ENCODE measurements around the gene DNAJB6. TPM values are rescaled to one million over a fixed set of nuclear protein-coding genes. Genes with fewer than 3 reads are reported as not detected.

DNAJB6 gene
- total and polyA plus RNA-seq, 12 donors = 38.4 to 195 (median 80.4) TPM

DNA sequence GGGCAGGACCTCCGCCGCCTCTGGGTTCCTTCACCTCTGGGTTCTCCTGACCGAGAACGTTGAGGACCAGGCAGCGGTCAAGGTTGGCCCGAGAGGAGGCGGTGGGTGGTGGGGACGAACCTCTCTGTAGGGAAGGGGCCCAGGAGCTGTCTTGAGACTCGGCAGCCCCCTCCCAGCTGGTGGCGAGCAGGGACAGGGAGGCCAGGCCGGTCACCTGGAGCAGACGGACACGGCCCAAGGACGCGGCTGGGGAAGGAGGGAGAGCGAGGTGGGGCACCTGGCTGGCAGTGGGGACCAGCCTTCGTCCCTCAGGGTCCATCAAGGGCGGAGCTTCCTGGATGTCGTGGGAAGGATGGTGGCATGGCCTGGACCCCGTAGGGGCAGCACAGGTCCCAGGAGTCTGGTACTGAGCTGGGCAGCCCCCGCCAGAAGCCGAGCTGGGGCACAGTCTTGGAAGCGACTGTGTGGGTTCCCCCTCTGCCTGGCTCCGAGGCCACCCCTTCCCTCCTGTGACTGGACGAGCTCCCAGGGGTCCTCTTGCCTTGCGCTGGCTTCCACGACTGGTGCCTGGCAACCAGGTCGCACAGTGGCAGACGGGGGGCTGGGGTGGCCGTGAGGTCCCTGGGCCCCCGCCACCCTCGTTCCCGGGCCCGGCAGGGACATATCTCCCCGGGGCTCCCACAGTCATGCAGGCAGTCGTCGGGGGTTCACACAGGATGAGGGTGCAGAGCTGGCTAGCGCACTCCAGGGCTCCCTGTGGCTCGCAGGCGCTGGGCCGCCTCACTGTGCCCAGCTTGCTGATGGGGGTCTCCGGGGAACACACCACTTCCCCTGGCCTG is 89.9 kb downstream of the DNAJB6 start:
- TF ChIP-seq, protein P1, sequence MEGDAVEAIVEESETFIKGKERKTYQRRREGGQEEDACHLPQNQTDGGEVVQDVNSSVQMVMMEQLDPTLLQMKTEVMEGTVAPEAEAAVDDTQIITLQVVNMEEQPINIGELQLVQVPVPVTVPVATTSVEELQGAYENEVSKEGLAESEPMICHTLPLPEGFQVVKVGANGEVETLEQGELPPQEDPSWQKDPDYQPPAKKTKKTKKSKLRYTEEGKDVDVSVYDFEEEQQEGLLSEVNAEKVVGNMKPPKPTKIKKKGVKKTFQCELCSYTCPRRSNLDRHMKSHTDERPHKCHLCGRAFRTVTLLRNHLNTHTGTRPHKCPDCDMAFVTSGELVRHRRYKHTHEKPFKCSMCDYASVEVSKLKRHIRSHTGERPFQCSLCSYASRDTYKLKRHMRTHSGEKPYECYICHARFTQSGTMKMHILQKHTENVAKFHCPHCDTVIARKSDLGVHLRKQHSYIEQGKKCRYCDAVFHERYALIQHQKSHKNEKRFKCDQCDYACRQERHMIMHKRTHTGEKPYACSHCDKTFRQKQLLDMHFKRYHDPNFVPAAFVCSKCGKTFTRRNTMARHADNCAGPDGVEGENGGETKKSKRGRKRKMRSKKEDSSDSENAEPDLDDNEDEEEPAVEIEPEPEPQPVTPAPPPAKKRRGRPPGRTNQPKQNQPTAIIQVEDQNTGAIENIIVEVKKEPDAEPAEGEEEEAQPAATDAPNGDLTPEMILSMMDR (IDR thresholded peaks at IDR 0.05) = no peak
- no peak for TF ChIP-seq POLR2A (IDR thresholded peaks at IDR 0.05)
- intact Hi-C loops (cut with DNase I) = no loop called here
- no peaks in the 10 kb centered on the region for H3K4me1 ChIP-seq (replicated peaks in 1 of 2)
- H3K36me3 ChIP-seq (replicated peaks in 1 of 2) = no peaks in the 10 kb centered on the region
- H3K9me3 ChIP-seq (replicated peaks in 1 of 3) = no peaks in the 10 kb centered on the region
- DNase-seq = peak in 1 of 7 donors; percentile 14
- no peaks in the 10 kb centered on the region for H3K27me3 ChIP-seq
- H3K27ac ChIP-seq = no peak overlapping the region
- H3K4me3 ChIP-seq = no peak overlapping the region
- 75 to 84% (median 81%) methylated on average over 25 to 42 of the region's 42 CpGs for WGBS, 4 donors

DNA sequence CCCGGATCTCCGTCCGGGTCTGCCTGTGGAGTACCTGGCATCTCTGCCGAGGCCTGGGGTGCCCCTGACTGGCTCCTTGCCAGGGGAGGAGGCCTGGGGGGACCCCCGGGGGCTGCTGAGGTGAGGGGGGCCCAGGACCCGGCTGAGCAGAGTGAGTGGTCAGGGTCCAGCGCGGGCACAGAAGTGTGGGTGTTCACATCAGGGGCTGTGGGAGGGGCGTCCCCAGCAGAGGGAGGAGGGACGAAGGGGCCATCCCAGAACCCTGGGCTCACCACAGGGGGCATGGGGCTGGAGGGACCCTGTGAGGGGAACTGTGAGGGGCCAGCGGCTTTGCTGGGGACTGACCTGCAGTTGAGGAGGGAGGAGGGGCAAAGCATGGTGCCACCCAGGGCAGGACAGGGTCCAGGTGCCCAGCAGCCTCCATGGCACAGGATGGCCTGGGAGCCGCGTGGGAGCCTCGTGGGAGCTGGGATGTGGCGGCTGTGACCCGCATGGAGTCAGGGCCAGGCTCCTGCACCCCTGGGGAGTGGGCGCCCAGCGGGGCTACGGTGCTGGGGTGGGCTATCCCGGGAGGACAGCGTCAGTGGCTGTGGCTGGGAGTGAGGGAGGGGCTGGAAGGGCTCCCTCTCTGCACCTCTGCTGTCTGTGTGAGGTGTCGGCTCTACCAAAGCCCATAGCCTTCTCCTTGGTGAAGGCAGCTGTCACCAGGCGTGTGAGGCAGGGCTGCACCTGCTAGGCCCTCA is 91.2 kb downstream of the DNAJB6 start:
- no peaks in the 10 kb centered on the region for H3K9me3 ChIP-seq (replicated peaks in 1 of 3)
- no peak overlapping the region for H3K4me3 ChIP-seq
- peak in 2 of 7 donors; percentile 4 to 13 for DNase-seq
- 85 to 100% (median 90%) methylated on average over 4 to 23 of the region's 23 CpGs for WGBS, 4 donors
- H3K27me3 ChIP-seq = no peaks in the 10 kb centered on the region
- H3K27ac ChIP-seq = no peak overlapping the region
- TF ChIP-seq, protein P1 (IDR thresholded peaks at IDR 0.05) = no peak
- TF ChIP-seq POLR2A (IDR thresholded peaks at IDR 0.05) = no peak
- intact Hi-C loops (cut with DNase I) = no loop called here
- no peaks in the 10 kb centered on the region for H3K36me3 ChIP-seq (replicated peaks in 1 of 2)
- H3K4me1 ChIP-seq (replicated peaks in 1 of 2) = peaks cover 0 to 5% of the 10 kb centered on the region in 2 donors

DNA sequence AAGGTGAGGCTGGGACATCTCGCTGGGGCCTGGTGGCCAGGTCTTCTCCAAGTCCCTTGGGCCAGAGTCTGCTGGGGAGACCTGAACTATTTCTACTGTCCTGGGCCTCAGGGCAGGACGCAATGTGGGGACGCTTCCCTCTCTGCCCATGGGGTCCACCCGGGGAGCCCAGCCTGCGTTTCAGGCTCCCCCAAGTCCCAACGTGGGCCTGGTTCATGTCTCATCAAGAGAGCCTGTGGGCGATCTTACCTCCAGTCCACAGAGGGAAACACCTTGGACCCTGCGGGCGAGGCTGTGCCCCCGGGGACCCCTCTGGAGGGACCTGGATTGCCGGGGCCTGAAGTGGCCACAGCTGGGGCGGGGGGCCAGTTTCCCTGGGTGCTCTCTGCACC is 91.7 kb downstream of the DNAJB6 start:
- 84 to 95% (median 87%) methylated on average over 5 to 12 of the region's 12 CpGs; no CpG with 5 or more reads in 1 of the 4 donors for WGBS, 4 donors
- intact Hi-C loops (cut with DNase I) = no loop called here

More for the DNA sequence above, 91.7 kb downstream of the DNAJB6 start:
- Histone ChIP-seq H3K9me3 (replicated peaks in 1 of 3) (no peaks in the 10 kb centered on the region), H3K4me3 (no peak overlapping the region), H3K36me3 (replicated peaks in 1 of 2) (no peaks in the 10 kb centered on the region), H3K27ac (no peak overlapping the region), H3K4me1 (replicated peaks in 1 of 2) (peaks cover 0 to 5% of the 10 kb centered on the region in 2 donors), H3K27me3 (no peaks in the 10 kb centered on the region)
- no peak for DNase-seq
- TF ChIP-seq POLR2A (IDR thresholded peaks at IDR 0.05) = no peak
- TF ChIP-seq, protein P1 (IDR thresholded peaks at IDR 0.05) = no peak
